H1 (cell line): ENCODE data around the gene VEPH1. TPM values are rescaled to one million over a fixed set of nuclear protein-coding genes. Genes with fewer than 3 reads are reported as not detected.

ENCODE experiments used
- BRCA1 ChIP-seq: IDR thresholded peaks from 2 replicates; pipeline ENCODE4 v1.6.1; 2012; ENCODE audit warnings: low read depth, low read length, improper control_type of control experiment
- CTBP2 ChIP-seq: IDR thresholded peaks from 2 replicates; pipeline ENCODE4 v1.7.0; 2011; ENCODE audit warnings: borderline replicate concordance, mild to moderate bottlenecking, moderate library complexity, mixed read lengths, low read length; ENCODE audit not compliant: insufficient read depth, insufficient read length
- KDM1A ChIP-seq: fragments of 200-600, 300-600 bp; sonication (generic); IDR thresholded peaks from 2 replicates; pipeline ENCODE4 v1.7.1; 2016; ENCODE audit warnings: mild to moderate bottlenecking, low read length, borderline replicate concordance
- KDM5A ChIP-seq: fragments of 200-600 bp; IDR thresholded peaks from 2 replicates; pipeline ENCODE4 v1.7.1; 2012; ENCODE audit warnings: mild to moderate bottlenecking, low read length, inconsistent platforms, mixed read lengths
- RXRA ChIP-seq: IDR thresholded peaks from 2 replicates; pipeline ENCODE4 v1.6.1; 2011; ENCODE audit warnings: low read depth, mild to moderate bottlenecking, low read length, moderate library complexity; ENCODE audit not compliant: insufficient read depth
- TAF7 ChIP-seq: optimal IDR thresholded peaks from 2 replicates; pipeline ENCODE3; 2011; ENCODE audit warnings: low read depth, mild to moderate bottlenecking, inconsistent platforms, low read length, moderate library complexity, borderline replicate concordance
- polyA plus RNA-seq, 7 experiments: library from polyadenylated mRNA; depleted of rRNA in 3 of 7; stranded (reverse) in 5 of 7; unstranded in 2 of 7; fragments of >200 nt in 5 of 7; fragments of 200-250 nt in 2 of 7; gene quantifications; 1 replicate in 5 of 7; 2 replicates in 1 of 7; 4 replicates in 1 of 7; pipeline versions ENCODE4 v1.2.1 to v1.2.3, GENCODE V29; 2011 to 2013; ENCODE audit warnings: missing spikeins in 2 of 7, mixed read lengths in 2 of 7
- total RNA-seq: library from RNA; stranded (reverse); fragmentation: NEBNext Ultra II Directional; extraction: Animal tissue kit (Norgen Biotek cat#: 25700); gene quantifications from 2 replicates; pipeline ENCODE4 v1.2.1, GENCODE V29; 2021

The VEPH1 gene
- total and polyA plus RNA-seq, 2 of the 8 experiments (the other 6 are each of a cell fraction or from before 2014, with no cell fraction given) = 12.0 to 18.3 TPM

DNA sequence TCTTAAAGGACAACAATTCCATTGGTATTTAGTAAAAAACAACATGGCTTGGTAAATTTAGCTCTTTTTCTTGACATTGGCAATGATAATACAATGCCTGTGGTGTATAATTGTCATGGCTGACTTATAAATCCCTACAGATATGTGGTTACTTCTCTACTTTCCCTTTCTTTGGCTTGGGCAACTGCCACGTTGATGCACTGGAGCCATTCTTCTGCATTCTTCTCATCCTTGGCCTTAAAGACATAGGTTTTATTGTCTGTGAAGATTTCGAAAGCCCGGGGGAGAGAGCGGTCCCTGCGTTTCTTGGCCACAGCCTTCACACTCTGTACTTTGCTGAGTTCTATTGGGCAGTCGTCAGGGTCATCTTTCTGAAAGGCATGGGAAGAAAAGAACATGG, 242.2 kb downstream of the VEPH1 start (continued):
- no peak for TF ChIP-seq KDM5A
- TF ChIP-seq TAF7 = no peak
- no peak for TF ChIP-seq BRCA1
- TF ChIP-seq RXRA = no peak
- TF ChIP-seq KDM1A = no peak
- no peak for TF ChIP-seq CTBP2
- TF ChIP-seq, all 59 proteins: peak for 0
